HG03025 (cell line): ENCODE measurements around the gene OS9.
"Not testable (repeated sequence)": the region's sequence is repeated elsewhere in the genome, so short reads cannot be mapped to it uniquely, and the experiment has no call there.

ENCODE experiments used
- ATAC-seq: cut with Tn5 transposase; IDR thresholded peaks from one replicate; pipeline ENCODE4 v1.9.1; 2021; ENCODE audit warnings: mild to moderate bottlenecking, moderate library complexity; ENCODE audit not compliant: unreplicated experiment, low FRiP score

The OS9 gene

GRCh38 chr12:57720606-57721595 is 27.0 kb downstream of the OS9 start:
- no peak for ATAC-seq

GRCh38 chr12:57721846-57722608 is 28.1 kb downstream of the OS9 start:
- not testable (repeated sequence) for ATAC-seq

- ATAC-seq = no peak
These were observed 29.0 kb downstream of the OS9 start for GRCh38 chr12:57722716-57723629.

GRCh38 chr12:57723630-57723962 is 29.7 kb downstream of the OS9 start:
- ATAC-seq = no peak

GRCh38 chr12:57724003-57724935 is 30.3 kb downstream of the OS9 start:
- no peak for ATAC-seq

GRCh38 chr12:57724936-57725740 is 31.2 kb downstream of the OS9 start:
- ATAC-seq = no peak

- ATAC-seq = no peak
These were observed 31.9 kb downstream of the OS9 start for GRCh38 chr12:57725851-57726150.

GRCh38 chr12:57726151-57726883 is 32.4 kb downstream of the OS9 start:
- peak; percentile 54 for ATAC-seq

- peak; percentile 6 for ATAC-seq
These were observed 33.2 kb downstream of the OS9 start for GRCh38 chr12:57726884-57727757.

- no peak for ATAC-seq
These were observed 33.9 kb downstream of the OS9 start for GRCh38 chr12:57727758-57728395.

GRCh38 chr12:57729321-57729844 is 35.5 kb downstream of the OS9 start:
- ATAC-seq = no peak

- no peak for ATAC-seq
These were observed 36.6 kb downstream of the OS9 start for GRCh38 chr12:57730336-57731067.

- no peak for ATAC-seq
These were observed 37.6 kb downstream of the OS9 start for GRCh38 chr12:57731411-57732080.

- ATAC-seq = no peak
These were observed 38.3 kb downstream of the OS9 start for GRCh38 chr12:57732270-57732669.
